Cardiac muscle cell (in vitro differentiated cells and primary cell): Measurements from ENCODE around the gene PRKCA. TPM values are rescaled to one million over a fixed set of nuclear protein-coding genes. Genes with fewer than 3 reads are reported as not detected.

ENCODE experiments used
- DNase-seq, 2 donors: peaks; one replicate each; pipeline versions ENCODE4 v3.0.0 to v3.0.0-alpha.2; 2010 to 2017; ENCODE audit warnings: low read depth in 1 of 2, low spot score in 1 of 2
- H3K27ac ChIP-seq: fragments of 200-600 bp; sonication (generic); 2 replicates; pipeline ENCODE4 v1.5.1; 2016
- H3K27me3 ChIP-seq: fragments of 200-600 bp; sonication (generic); 2 replicates; pipeline ENCODE4 v1.6.0; 2016; ENCODE audit warnings: control low read depth
- H3K36me3 ChIP-seq: fragments of 200-600 bp; sonication (generic); 2 replicates; pipeline ENCODE4 v1.5.1; 2016; ENCODE audit warnings: control low read depth
- H3K4me1 ChIP-seq: fragments of 200-600 bp; sonication (generic); 2 replicates; pipeline ENCODE4 v1.8.1; 2017; ENCODE audit warnings: low read depth, mild to moderate bottlenecking, mixed run types
- H3K4me3 ChIP-seq: fragments of 200-600 bp; sonication (generic); 2 replicates; pipeline ENCODE4 v1.5.1; 2016; ENCODE audit warnings: mild to moderate bottlenecking
- H3K9me3 ChIP-seq: fragments of 200-600 bp; sonication (generic); 2 replicates; pipeline ENCODE4 v1.5.1; 2017; ENCODE audit warnings: low read depth, mild to moderate bottlenecking, control low read depth
- polyA plus RNA-seq: library from polyadenylated mRNA; unstranded; fragments of >200 nt; fragmentation: Nextera tagmentation; extraction: Ambion mirVana; gene quantifications from 2 replicates; pipeline ENCODE4 v1.2.1, GENCODE V29; 2016
- total RNA-seq: library from RNA; depleted of rRNA; stranded (reverse); fragments of >200 nt; gene quantifications from 2 replicates; pipeline ENCODE4 v1.2.3, GENCODE V29; 2016
- TF ChIP-seq, protein P1 (sequence below): IDR thresholded peaks from 2 replicates; pipeline ENCODE4 v1.5.1; 2012; ENCODE audit warnings: low read depth, mild to moderate bottlenecking, low read length

Gene PRKCA
- total and polyA plus RNA-seq, 2 experiments from 2014 or later: 3.1 to 10.3 TPM

DNA sequence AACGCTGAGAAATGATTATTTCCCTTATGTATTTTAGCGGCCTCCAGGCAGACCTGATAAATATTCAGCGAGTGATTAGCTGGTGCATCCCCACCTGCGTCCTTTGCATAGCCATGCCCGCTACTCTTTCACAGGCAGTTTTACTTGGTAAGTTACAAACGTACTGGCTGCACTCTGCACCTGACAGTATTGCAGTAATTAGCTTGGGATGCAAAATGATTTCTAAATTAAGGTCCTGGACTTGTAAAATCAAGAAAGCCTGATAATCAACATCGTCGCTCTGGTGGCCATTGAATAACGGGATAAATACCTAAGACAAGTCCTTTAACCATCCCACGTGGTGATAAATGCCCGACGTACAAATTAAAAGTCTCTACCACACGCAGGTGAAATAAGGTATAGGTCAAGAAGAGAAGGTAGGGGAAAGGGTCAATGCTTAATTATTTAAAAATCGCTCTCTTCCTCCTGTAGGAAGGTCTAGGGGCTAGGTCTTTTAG, 998 bp upstream of the PRKCA start:
- Histone ChIP-seq H3K27ac (no peak overlapping the region), H3K9me3 (no peaks in the 10 kb centered on the region), H3K27me3 (peaks cover 41% of the 10 kb centered on the region), H3K36me3 (no peaks in the 10 kb centered on the region), H3K4me3 (peak overlapping the region; percentile 61), H3K4me1 (peaks cover 7% of the 10 kb centered on the region)
- TF ChIP-seq, protein P1, sequence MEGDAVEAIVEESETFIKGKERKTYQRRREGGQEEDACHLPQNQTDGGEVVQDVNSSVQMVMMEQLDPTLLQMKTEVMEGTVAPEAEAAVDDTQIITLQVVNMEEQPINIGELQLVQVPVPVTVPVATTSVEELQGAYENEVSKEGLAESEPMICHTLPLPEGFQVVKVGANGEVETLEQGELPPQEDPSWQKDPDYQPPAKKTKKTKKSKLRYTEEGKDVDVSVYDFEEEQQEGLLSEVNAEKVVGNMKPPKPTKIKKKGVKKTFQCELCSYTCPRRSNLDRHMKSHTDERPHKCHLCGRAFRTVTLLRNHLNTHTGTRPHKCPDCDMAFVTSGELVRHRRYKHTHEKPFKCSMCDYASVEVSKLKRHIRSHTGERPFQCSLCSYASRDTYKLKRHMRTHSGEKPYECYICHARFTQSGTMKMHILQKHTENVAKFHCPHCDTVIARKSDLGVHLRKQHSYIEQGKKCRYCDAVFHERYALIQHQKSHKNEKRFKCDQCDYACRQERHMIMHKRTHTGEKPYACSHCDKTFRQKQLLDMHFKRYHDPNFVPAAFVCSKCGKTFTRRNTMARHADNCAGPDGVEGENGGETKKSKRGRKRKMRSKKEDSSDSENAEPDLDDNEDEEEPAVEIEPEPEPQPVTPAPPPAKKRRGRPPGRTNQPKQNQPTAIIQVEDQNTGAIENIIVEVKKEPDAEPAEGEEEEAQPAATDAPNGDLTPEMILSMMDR: no peak
- peak in 1 of 2 donors; percentile 1 for DNase-seq

DNA sequence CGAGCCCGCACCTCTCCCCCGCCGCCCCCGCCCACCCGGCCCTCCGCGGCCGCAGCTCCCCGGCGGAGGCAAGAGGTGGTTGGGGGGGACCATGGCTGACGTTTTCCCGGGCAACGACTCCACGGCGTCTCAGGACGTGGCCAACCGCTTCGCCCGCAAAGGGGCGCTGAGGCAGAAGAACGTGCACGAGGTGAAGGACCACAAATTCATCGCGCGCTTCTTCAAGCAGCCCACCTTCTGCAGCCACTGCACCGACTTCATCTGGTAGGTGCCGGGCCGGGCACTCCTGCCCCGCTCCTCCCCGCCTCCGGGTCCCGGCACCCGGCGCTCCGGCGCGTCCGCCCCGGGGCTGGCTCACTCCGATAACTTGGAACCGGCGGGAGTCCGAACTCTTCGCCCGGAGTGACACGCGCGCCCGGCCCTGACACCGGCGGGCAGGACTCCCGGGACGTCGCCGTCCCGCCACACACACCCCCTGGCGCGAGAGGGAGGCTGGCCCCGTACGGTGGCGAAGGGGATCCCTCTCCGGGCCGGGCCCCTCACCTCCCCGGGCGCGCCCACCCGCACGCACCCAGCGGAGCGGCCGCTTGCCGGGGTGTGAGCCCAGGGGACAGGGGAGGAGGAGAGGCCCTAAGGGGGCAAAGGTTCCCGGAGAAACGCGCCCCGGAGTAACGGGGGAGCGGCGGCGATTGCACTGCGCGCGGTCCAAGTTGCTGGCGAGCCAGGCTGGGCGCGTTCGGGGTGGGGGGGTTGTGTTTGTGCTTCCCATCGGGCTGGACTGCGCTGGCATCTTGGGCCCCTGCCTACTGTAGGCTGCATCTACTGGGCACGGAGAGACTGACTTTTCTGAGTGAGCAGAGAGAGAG, 581 bp downstream of the PRKCA start:
- Histone ChIP-seq H3K4me3 (peak overlapping the region; percentile 61), H3K4me1 (peaks cover 7% of the 10 kb centered on the region), H3K36me3 (no peaks in the 10 kb centered on the region), H3K27ac (peak overlapping the region; percentile 20), H3K9me3 (no peaks in the 10 kb centered on the region), H3K27me3 (peaks cover 40% of the 10 kb centered on the region)
- peak; percentile 62 to 73 for DNase-seq
- TF ChIP-seq, protein P1: no peak

GRCh38 chr17:66304304-66305174, 2.1 kb downstream of the PRKCA start:
- Histone ChIP-seq H3K27ac (no peak overlapping the region), H3K9me3 (no peaks in the 10 kb centered on the region), H3K4me3 (peak overlapping the region; percentile 61), H3K36me3 (no peaks in the 10 kb centered on the region), H3K27me3 (peaks cover 25% of the 10 kb centered on the region), H3K4me1 (peaks cover 9% of the 10 kb centered on the region)
- DNase-seq: peak; percentile 1 to 41
- TF ChIP-seq, protein P1: no peak

GRCh38 chr17:66306446-66306845, 4.0 kb downstream of the PRKCA start:
- peak in 1 of 2 donors; percentile 38 for DNase-seq
- Histone ChIP-seq H3K27me3 (peaks cover 6% of the 10 kb centered on the region), H3K4me3 (no peak overlapping the region)

GRCh38 chr17:66307257-66307656, 4.8 kb downstream of the PRKCA start:
- Histone ChIP-seq H3K36me3 (no peaks in the 10 kb centered on the region), H3K27me3 (no peaks in the 10 kb centered on the region), H3K4me1 (peaks cover 12% of the 10 kb centered on the region), H3K9me3 (no peaks in the 10 kb centered on the region), H3K27ac (no peak overlapping the region), H3K4me3 (no peak overlapping the region)
- TF ChIP-seq, protein P1: no peak
- DNase-seq: no peak

More at GRCh38 chr17:66306446-66306845, 4.0 kb downstream of the PRKCA start:
- H3K36me3 ChIP-seq: no peaks in the 10 kb centered on the region
- H3K4me1 ChIP-seq: peaks cover 12% of the 10 kb centered on the region
- no peaks in the 10 kb centered on the region for H3K9me3 ChIP-seq
- TF ChIP-seq, protein P1: no peak
- H3K27ac ChIP-seq: no peak overlapping the region
